NOMO-1 treated with DMSO at 0.1 percent for 48 hours (cell line): Measurements from ENCODE around the gene HIC2.
"Not testable (repeated sequence)": the region's sequence is repeated elsewhere in the genome, so short reads cannot be mapped to it uniquely, and the experiment has no call there.

Experiments
- DNase-seq: peaks from one replicate; lab custom pipeline; 2025; ENCODE audit not compliant: unreplicated experiment; lab: John Stamatoyannopoulos, UW

The HIC2 gene

GRCh38 chr22:21449531-21450319 lies 32.6 kb downstream of the HIC2 start:
- no peak for DNase-seq

GRCh38 chr22:21450320-21450831 lies 33.2 kb downstream of the HIC2 start:
- no peak for DNase-seq

GRCh38 chr22:21450858-21451353 lies 33.7 kb downstream of the HIC2 start:
- DNase-seq: no peak

GRCh38 chr22:21451545-21452520 lies 34.7 kb downstream of the HIC2 start:
- DNase-seq: no peak

- not testable (repeated sequence) for DNase-seq
Observed at GRCh38 chr22:21452666-21453065, 35.5 kb downstream of the HIC2 start.

GRCh38 chr22:21454998-21455333 lies 37.8 kb downstream of the HIC2 start:
- not testable (repeated sequence) for DNase-seq

GRCh38 chr22:21455334-21456089 lies 38.3 kb downstream of the HIC2 start:
- no peak for DNase-seq

- no peak for DNase-seq
Observed at GRCh38 chr22:21457023-21457787, 40.0 kb downstream of the HIC2 start.

- DNase-seq: not testable (repeated sequence)
Observed at GRCh38 chr22:21462672-21463071, 45.5 kb downstream of the HIC2 start.

GRCh38 chr22:21467337-21468193 lies 50.4 kb downstream of the HIC2 start, which contains the start of gene TMEM191C:
Gene TMEM191C (plus strand): TSS chr22:21467387. CDS start chr22:21467460, 73 bp downstream.
- not testable (repeated sequence) for DNase-seq

- not testable (repeated sequence) for DNase-seq
Observed at GRCh38 chr22:21468194-21469096, 51.3 kb downstream of the HIC2 start.

- not testable (repeated sequence) for DNase-seq
Observed at GRCh38 chr22:21469097-21469994, 52.2 kb downstream of the HIC2 start.

- DNase-seq: not testable (repeated sequence)
Observed at GRCh38 chr22:21472984-21473383, 55.8 kb downstream of the HIC2 start.

GRCh38 chr22:21473664-21474063 lies 56.5 kb downstream of the HIC2 start:
- not testable (repeated sequence) for DNase-seq

GRCh38 chr22:21484039-21484438 lies 66.9 kb downstream of the HIC2 start:
- not testable (repeated sequence) for DNase-seq

GRCh38 chr22:21487723-21488122 lies 70.6 kb downstream of the HIC2 start:
- DNase-seq: not testable (repeated sequence)

- DNase-seq: not testable (repeated sequence)
Observed at GRCh38 chr22:21489149-21489680, 72.0 kb downstream of the HIC2 start.
